CD1c-positive myeloid dendritic cell (primary cell): ENCODE measurements around the gene CRPPA.

Experiments
- DNase-seq: peaks from one replicate; pipeline ENCODE4 v3.0.0-alpha.2; 2016; ENCODE audit errors: extremely low spot score

The CRPPA gene

DNA sequence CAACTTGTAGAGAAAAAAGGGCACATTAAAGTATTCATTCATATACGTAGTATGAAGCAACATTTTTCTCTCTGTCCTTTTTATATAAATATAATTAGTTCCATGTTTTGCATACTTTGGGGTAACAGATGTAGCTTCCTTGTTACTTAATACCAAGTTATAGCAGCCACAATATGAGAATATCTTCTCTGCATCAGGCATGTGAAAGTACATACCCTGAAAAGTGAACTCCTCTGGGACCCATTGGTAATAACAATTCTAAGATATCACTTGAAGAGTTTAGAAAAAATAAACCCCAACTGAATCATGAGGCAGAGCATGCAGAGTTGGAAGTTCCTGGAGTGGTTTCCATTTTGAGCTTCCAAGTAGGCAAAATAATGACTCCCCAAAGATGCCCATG lies 2.4 kb upstream of the CRPPA start:
- no peak for DNase-seq

DNA sequence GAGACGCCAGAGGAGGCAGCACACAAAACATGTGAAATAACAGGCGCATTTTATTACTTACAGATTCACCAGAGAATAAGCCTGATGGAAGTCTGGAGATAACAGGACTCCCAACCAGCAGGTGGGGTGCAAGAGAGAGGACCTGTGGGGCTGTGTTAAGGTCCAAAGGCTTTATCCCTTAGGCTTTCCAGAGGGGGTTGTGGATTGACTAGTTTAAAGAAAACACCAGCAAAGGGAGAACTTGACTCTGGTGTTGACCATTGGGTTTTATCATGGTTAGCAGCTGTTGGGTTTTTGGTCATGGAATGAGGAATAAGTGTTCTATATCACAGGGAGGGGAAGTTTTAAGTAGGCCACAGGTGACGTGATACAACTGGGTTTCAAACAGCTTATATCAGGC lies 1.6 kb upstream of the CRPPA start:
- no peak for DNase-seq

DNA sequence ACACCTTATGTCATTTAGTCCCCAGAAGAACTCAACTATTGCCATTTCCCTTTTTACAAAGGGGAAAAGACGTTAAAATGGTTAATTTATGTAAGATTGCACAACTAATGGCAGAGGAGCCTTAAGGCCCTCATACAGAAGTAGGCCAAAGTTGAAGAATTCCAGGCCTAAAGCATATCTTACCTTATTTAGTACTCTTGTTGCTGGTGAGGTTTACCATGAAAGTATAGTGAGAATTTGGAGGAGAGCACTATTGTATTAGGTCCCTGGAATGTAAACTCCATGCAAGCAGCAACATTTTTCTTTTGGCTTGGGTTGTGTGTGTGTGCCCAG lies 731 bp upstream of the CRPPA start:
- no peak for DNase-seq

DNA sequence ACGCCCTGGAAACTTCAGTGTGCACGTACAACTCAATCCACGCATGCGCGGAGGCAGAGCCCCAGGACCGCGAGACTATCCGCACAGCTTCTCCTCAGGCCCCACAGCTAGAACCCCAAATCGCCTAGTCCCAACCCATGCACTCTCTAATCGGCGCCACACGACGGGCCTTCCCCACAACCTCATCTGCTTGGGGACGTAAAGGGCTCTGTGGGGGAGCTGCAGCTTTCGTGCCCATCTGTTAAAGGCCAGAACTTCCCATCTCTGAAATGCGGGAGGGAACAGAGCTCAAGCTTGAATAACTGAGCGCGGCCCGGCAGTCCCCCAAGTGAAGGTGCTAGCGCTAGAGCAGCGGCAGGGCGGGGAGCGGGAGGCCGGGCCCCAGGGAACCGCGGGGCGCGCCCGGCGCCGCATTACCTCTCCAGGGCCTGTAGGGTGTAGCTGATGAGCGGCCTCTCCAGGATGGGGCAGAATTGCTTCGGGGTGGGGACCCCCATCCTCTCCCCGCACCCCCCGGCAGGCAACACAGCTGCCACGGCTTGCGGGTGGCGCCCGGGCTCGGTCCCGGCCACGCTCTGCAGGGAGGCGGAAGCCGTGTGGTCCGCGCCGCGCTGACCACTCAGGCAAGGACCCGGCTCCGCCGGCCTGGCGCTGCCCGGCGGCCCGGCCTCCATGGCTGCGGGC lies 547 bp downstream of the CRPPA start:
- DNase-seq = peak; percentile 81

DNA sequence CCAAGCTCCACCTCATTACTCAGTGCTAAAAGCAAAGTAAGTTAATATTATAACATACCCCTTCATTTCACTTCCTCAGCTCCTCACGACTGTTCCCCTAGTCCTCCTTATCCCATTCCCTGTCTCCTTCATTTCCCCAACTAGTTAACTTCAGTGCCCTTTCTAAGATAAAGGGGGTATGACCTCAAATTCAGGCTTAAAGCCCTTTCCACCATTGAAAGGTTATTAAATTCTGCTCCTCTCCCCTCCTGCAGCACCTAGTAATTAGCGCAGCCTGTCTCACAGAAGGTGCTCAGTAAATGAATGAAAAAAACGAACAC lies 1.0 kb downstream of the CRPPA start:
- no peak for DNase-seq

DNA sequence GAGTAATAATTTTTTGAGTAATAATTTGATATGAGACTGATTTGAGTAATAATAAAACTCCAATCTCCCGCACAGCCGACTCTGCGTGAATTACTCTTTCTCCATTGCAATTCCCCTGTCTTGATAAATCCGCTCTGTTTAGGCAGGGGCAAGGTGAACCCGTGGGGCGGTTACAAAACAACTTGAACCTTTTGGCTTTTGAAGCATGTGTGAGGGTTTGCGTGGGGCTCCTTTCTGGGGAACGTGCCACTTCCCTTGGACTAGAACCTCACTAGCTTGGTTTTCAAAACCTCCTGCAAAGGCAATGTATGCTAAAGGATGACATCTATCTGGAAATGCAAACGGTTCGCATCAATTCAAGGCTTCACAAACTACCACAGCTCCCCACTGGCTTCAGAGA lies 1.5 kb downstream of the CRPPA start:
- no peak for DNase-seq

DNA sequence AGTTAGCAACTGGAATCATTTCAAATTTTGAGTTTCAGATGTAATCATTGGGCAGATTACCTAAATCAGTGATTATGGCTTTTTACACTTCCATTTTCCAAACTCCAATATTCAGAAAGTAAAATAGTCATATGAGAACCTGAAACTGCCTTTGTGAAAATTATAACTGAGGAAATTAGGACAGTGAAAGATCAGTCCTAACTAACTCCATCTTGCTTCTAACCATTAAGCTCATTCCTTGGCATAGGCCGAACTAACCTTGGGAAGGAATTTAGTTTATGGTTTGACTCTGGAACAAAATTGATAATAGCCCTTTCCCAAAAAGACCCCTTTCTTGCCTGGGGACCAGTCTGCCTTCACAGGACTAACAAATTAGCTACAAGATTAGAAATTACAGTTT lies 2.2 kb downstream of the CRPPA start:
- DNase-seq = no peak

DNA sequence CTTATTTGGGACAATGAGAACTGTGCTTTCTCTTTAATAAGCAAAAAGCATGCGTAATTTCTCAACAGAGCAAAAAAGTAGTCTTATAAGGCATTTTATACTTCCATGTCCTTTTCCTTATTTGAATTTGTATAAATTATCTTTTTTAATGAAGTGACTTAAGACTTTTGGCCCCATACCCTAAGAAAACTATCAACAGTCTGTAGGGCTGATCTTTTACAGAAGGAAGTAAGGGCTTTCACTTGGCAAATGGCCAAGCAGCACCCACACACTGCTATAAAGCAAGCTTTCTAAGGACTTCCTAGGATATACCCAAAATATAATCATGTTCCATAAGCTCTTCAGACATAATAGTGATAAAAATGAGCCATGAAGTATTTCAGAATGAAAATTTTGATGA lies 3.4 kb downstream of the CRPPA start:
- DNase-seq = peak; percentile 66

DNA sequence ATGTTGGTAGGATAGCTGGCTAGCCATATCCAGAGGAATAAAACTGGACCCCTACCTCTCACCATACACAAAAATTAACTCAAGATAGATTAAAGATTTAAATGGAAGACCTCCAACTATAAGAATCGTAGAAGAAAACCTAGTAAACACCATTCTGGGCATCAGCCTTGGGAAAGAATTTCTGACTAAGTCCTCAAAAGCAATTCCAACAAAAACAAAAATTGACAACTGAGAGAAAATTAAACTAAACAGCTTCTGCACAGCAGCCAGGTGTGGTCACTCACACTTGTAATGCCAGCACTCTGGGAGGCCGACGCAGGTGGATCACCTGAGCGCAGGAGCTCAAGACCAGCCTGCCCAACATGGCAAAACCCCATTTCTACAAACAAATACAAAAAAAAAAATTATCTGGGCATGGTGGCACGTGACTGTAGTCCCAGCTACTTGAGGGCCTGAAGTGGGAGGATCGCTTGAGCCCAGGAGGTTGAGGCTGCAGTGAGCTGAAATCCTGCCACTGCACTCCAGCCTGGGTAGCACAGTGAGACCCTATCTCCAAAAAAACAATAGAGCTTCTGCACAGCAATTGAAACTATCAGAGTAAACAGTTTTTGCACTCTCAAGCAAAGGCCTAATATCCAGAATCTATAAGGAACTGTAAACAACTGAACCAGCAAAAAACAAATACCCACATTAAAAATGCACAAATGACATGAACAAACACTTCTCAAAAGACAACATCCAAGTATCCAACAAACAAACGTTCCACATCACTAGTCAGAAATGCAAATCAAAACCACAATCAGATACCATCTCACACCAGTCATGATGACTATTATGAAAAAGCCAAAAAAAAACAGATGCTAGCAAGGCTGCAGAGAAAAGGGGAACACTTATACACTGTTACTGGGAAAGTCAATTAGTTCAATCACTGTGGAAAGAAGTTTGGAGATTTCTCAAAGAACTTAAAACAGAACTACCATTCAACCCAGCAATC lies 4.8 kb downstream of the CRPPA start:
- peak; percentile 36 for DNase-seq

DNA sequence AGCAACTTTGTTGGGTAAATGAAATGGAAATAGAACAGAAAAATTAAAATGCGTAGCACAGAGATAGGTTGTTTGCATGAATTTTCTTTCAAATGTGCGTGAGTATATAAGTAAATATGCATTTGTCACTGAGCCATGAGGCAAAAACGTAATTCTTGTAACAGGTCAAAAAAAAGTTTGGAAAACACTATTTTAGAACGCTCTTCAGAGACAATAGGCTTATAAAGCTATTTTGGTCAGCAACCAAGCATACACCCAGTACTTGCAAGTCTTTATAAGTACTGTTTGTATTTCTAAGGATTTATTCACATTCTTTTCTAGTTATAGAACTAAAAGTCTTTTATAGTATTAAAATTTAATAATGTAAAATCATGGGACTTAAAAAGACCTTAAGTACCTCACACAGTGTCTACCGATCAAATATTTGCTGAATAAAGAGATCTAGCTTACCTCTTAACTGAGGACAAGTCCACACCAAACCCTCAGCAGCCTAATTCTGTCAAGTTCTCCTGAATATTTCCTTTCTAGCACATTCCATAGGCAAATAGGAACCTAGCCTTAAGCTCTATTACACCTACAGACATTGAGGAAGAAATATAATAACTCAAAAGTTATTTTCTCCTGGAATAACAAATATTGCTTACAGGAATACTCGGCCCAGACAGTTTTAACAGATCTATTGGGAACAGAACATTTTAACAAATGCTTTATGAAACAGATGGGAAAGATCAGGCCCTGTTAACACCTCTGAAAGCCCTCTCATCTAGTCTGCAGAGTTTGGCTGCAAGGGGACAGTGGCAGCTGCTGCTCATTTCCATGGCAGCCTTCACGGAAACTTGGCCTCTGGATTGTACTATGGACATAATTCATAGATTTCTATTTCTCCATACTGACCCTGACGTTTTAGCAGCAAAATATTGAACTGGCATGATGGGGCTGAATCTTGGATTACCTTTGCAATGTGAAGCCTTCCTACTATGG lies 8.8 kb downstream of the CRPPA start:
- no peak for DNase-seq

DNA sequence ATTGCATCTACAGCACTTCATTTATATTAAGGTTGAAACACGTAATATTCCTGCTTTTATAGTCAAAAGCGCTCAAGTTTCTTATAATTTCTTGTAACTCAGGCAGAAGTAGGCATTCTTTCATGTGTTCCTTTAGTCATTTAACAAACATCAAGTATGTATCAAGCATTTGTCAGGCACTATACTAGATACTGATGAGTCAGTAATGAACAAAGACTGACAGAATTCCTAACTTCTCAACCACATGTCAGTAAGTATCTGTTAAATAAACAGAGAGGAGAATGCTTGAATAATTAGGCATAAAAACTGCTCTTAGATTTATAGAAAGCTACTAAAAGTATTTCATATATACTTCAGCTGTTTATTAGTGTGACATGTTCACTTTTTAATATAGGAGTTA lies 9.9 kb downstream of the CRPPA start:
- no peak for DNase-seq

DNA sequence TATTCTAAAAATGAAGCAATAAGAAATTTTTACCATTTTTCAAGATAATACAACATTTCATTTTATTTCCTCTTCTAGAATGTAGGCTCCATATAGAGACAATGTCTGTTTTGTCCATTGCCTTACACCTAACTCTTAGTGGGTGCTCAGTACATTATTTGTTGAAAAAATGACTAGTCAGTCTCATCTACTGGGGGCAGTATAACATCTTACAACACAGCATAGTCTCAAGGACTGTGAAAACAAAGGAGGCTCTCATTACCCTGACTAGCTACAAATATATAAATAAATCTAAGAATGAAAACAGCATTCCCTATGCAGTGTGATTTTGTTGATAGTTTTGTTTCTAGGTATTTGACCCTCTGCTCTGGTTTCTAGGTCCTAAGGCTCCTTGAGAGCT lies 11.6 kb downstream of the CRPPA start:
- DNase-seq = no peak

DNA sequence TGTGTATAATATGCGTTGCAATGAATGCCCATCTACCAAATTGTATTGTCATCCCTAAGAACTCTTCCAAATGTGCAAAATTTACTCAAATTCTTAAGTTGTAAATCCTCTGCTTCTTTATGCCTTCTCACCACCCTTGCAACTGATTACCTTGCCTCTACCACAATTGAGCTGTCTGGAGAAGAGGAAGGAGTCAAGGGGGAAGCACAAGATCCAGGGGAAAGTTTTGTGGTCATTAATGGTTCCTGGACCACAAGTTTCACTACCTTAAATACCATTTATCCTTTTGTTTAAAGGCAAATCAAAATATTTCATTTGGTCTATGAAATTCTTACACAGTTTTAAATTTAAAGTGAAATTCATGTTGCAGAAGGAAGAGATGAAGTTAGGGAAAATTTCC lies 16.7 kb downstream of the CRPPA start:
- DNase-seq = peak; percentile 66

DNA sequence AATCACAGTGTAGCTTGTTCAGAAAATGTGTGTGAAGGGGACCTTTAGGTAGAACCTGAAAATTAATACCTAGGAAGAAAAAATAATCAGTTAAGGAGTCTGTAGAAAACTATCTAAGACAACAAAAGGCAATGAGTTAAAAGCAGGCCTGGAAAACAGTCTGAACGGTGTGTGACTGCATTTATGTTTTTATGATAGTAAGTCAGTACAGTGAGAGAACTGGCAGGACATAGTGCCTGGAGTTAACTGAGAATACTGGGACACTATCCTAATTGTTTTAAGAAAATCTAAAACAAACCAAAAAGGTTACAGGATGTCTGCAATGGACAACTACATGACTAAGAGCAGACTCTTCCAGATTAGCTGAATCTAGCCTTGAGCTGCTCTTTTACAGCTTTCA lies 17.9 kb downstream of the CRPPA start:
- DNase-seq = no peak

DNA sequence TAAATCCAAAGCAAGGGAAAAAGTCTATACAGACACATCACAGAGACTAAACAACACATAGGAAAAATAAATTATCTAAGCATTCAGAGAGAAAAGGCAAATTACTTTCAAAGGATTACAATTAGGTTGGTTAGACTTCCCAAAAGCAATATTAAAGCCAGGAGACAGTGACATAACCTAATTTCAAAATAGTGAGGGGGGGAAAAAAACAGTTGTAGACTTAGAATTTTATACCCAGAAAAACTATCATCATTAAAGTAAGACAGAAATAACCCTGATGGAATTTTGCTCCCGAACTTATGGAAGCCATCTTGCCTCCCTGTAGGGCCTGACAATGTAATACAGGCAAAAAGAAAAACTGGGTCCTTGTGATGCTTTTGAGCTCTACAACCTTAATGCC lies 18.4 kb downstream of the CRPPA start:
- no peak for DNase-seq

DNA sequence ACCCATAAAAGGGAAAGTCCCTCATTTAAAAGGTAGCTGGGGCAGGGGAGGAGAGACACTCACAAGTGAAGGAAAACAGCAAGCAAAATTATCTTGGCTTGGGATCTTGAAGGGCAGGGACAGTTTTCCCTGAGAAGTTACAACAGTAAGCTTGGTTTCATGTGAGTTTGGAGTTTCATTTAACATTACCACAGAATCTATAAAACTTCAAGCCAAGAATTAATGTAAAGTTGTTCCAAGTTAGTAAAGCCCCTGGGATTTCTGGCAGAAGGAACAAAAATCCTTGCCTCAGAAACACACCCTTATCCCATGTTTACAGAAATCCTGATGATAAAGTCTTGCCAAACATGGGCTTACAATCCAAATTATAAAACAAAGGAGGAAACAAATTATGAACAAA lies 19.2 kb downstream of the CRPPA start:
- no peak for DNase-seq

DNA sequence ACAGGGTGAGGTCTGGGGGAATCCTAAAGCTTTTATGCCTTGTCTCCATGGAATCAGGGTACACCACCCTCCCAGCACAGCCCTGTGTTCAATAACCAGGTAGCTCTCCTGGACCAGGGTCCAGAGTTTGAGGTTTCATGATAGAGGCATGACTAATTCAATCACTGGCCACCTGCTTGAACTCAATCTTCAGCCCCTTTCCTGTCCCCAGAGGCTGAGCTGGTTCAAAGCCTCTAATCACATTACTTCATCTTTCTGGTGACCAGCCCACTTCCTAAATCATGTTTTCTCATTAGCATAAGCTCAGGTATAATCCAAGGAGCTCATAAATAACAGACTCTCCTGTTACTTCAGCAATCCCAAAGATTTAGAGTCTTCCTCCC lies 20.5 kb downstream of the CRPPA start:
- DNase-seq = no peak

DNA sequence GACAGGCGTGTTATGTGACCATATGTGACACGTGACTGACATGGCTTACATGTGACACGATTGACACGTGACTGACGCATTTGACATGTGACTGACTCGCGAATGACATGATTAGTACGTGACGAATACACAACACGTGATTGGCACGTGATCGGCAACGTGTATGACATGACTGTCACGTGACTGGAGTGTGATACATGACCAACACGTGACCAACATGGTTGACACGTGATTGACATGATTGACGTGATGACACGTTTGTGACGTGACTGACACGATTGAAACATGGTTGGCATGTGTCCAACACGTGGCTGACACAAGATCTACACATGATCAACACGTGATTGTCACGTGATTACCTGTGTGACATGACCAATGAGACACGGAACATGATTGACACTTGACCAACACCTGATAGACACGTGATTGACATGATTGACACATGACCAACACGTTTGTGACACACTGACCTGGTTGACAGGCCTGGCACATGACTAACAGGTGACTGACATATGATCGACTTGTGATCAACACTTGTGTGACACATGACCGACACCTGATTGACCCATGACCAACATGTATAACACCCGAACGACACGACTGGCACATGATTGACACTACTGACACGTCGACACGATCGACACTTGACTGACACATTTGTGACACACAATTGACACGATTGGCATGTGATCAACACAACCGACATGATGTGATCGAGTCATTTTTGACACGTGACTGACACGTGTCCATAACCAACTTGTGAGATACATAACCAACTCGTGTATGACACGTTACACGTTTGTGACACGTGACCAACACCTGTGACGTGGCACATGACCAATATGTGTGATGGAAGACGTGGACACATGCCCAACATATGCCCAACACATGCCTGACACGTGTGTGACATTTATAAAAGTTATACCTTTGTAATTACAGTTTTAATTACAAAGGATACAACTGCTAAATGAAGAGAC lies 21.1 kb downstream of the CRPPA start:
- no peak for DNase-seq

DNA sequence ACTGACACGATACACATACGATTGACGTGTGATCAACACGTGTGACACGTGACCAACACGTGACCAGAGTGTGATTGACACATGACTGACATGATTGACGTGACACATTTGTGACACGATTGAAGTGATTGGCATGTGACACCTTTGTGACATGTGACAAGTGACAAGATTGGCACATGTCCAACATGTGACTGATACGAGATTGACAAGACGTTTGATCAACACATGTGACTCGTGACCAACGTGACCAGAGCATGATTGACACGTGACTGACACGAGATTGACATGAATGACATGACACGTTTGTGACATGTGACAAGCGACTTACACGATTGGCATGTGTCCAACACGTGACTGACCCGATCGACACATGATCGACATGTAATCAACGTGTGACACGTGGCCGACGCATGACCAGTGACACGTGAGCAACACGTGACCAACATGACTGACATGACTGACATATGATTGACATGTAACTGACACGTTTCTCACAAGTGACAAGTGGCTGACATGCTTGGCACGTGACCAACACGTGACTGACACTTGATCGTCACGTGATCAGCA lies 22.0 kb downstream of the CRPPA start:
- no peak for DNase-seq

DNA sequence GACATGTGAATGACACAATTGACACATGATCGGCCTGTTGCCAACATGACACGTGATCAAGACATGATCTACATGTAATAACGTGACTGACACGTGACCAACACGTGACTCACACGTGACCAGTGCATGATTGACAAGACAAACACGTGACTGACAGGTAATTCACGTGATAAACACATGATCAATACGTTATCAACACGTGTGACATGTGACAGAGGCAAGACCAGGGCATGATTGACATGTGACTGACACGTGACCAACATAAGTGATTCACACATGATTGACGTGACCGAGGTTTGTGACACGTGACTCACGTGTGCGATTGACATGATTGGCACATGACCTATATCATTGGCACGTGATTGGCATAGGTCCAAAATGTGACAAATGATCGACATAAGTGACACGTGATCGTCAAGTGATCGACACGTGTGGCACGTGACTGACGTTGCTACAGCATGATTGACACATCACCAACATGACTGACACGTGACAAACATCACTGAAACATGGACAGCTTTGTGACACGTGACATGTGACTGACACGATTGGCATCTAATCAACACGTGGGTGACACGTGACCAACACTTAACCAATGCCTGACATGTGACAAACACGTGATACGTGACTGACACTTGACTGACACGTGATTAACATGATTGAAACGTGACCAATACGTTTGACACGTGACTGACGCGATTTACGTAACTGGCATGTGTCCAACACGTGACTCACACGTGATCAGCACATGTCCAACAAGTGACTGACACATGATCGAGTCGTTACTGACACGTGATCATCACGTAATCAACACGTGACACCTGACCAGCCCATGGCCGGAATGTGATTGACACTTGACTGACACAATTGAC lies 23.0 kb downstream of the CRPPA start:
- DNase-seq = no peak
